ENCODE data around the gene TSTD1.

Gene TSTD1

GRCh38 chr1:161052899-161053298, 14.1 kb upstream of the TSTD1 start:
- TF ChIP-seq CTCF (IDR thresholded peaks at IDR 0.05; ENCODE audit: extremely low read depth, missing control alignments) = no peak
- DNase-seq (ENCODE audit: low spot score) = no peak

GRCh38 chr1:161051219-161051618, 12.5 kb upstream of the TSTD1 start:
- no peak for DNase-seq (ENCODE audit: low spot score)
- TF ChIP-seq CTCF (IDR thresholded peaks at IDR 0.05; ENCODE audit: extremely low read depth, missing control alignments) = no peak

- no peak for TF ChIP-seq CTCF (IDR thresholded peaks at IDR 0.05; ENCODE audit: extremely low read depth, missing control alignments)
- DNase-seq (ENCODE audit: low spot score) = no peak
Observed at GRCh38 chr1:161048949-161049722, 10.4 kb upstream of the TSTD1 start.

GRCh38 chr1:161047436-161048420, 9.0 kb upstream of the TSTD1 start:
- DNase-seq (ENCODE audit: low spot score) = no peak
- no peak for TF ChIP-seq CTCF (IDR thresholded peaks at IDR 0.05; ENCODE audit: extremely low read depth, missing control alignments)

GRCh38 chr1:161046605-161047228, 8.0 kb upstream of the TSTD1 start:
- DNase-seq (ENCODE audit: low spot score) = peak; percentile 86
- no peak for TF ChIP-seq CTCF (IDR thresholded peaks at IDR 0.05; ENCODE audit: extremely low read depth, missing control alignments)

GRCh38 chr1:161045736-161046604, 7.2 kb upstream of the TSTD1 start, which contains the start of gene USF1:
USF1 (minus strand) TSS chr1:161045977; CDS start chr1:161043275, 2,702 bp downstream.
- TF ChIP-seq CTCF (IDR thresholded peaks at IDR 0.05; ENCODE audit: extremely low read depth, missing control alignments) = no peak
- peak; percentile 92 for DNase-seq (ENCODE audit: low spot score)

Measured in GM20000 (cell line).